Tibial nerve (tissue), 4 donors: ENCODE results near the gene C6orf52. TPM values are rescaled to one million over a fixed set of nuclear protein-coding genes. Genes with fewer than 3 reads are reported as not detected.

ENCODE experiments used
- DNase-seq, 2 donors: peaks; one replicate each; pipeline ENCODE4 v3.0.0-alpha.2; 2019; ENCODE audit warnings: low spot score in 2 of 2
- H3K27ac ChIP-seq, 4 donors: fragments of 200-600 bp; sonication (generic) in 3 of 4; one replicate each; pipeline ENCODE4 v1.5.1; 2017 to 2019; ENCODE audit warnings: mild to moderate bottlenecking in 1 of 4
- H3K27me3 ChIP-seq, 2 donors: fragments of 200-600 bp; sonication (generic) in 1 of 2; one replicate each; pipeline versions ENCODE4 v1.5.1 to v1.6.0; 2017 to 2019
- H3K36me3 ChIP-seq, 3 donors: fragments of 200-600 bp; sonication (generic); one replicate each; pipeline ENCODE4 v1.5.1; 2018 to 2019
- H3K4me1 ChIP-seq, 4 donors: fragments of 200-600 bp; sonication (generic) in 3 of 4; one replicate each; pipeline ENCODE4 v1.5.1; 2017 to 2019
- H3K4me3 ChIP-seq, 4 donors: fragments of 200-600 bp; sonication (generic) in 3 of 4; one replicate each; pipeline ENCODE4 v1.5.1; 2017 to 2019; ENCODE audit warnings: mild to moderate bottlenecking in 1 of 4, moderate library complexity in 1 of 4
- H3K9me3 ChIP-seq, 4 donors: fragments of 200-600 bp; sonication (generic) in 3 of 4; one replicate each; pipeline ENCODE4 v1.5.1; 2017 to 2019
- EP300 ChIP-seq, 2 donors: sonication (generic); formaldehyde crosslinking; IDR thresholded peaks; one replicate each; pipeline ENCODE4 v1.6.1; 2017; ENCODE audit warnings: antibody characterized with exemption in 2 of 2, mild to moderate bottlenecking in 1 of 2
- POLR2A ChIP-seq, 2 donors: fragments of 450-650 bp; IDR thresholded peaks; one replicate each; pipeline ENCODE4 v1.6.1; 2017; ENCODE audit warnings: antibody characterized with exemption in 2 of 2, mild to moderate bottlenecking in 2 of 2, moderate library complexity in 2 of 2
- WGBS, 2 donors: methylation state at CpG; one replicate each; pipeline ENCODE4 v1.1.5; 2018; 5-methylcytosine and 5-hydroxymethylcytosine counted together
- total RNA-seq, 4 donors: library from RNA; depleted of rRNA; stranded (reverse); fragments of >200 nt; gene quantifications; one replicate each; pipeline ENCODE4 v1.1.0, GENCODE V29; 2016
- TF ChIP-seq, protein P1 (sequence below), 5 experiments: fragments of 200-600 bp in 3 of 5; fragments of 450-650 bp in 2 of 5; sonication (generic) in 3 of 5; IDR thresholded peaks; one replicate each; pipeline ENCODE4 v1.5.1; 2016 to 2019; ENCODE audit warnings: antibody characterized with exemption in 5 of 5, mild to moderate bottlenecking in 3 of 5, moderate library complexity in 2 of 5

The C6orf52 gene
- total RNA-seq, 4 donors from 2014 or later: not detected

DNA sequence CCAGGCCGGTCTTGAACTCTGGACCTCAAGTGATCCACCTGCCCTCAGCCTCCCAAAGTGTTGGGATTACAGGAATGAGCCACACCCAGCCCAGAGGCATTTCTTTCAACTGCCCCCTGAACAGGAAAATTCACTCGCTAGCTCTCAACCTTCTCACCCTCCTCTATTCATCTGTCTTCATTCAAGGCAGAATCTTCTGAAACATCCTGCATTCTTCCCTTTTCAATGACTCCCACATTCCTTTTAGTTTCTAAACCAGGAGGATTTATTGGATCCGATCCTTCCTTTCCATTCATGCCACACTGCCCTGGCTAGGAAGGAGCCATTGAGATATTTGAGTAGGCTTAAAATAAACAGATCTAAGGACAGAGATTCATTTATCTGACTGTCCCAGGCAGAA lies 52.9 kb downstream of the C6orf52 start:
- no peaks in the 10 kb centered on the region for H3K4me1 ChIP-seq
- H3K27ac ChIP-seq: no peak overlapping the region
- TF ChIP-seq EP300 (IDR thresholded peaks at IDR 0.05): no peak
- TF ChIP-seq POLR2A (IDR thresholded peaks at IDR 0.05): no peak
- TF ChIP-seq, protein P1, sequence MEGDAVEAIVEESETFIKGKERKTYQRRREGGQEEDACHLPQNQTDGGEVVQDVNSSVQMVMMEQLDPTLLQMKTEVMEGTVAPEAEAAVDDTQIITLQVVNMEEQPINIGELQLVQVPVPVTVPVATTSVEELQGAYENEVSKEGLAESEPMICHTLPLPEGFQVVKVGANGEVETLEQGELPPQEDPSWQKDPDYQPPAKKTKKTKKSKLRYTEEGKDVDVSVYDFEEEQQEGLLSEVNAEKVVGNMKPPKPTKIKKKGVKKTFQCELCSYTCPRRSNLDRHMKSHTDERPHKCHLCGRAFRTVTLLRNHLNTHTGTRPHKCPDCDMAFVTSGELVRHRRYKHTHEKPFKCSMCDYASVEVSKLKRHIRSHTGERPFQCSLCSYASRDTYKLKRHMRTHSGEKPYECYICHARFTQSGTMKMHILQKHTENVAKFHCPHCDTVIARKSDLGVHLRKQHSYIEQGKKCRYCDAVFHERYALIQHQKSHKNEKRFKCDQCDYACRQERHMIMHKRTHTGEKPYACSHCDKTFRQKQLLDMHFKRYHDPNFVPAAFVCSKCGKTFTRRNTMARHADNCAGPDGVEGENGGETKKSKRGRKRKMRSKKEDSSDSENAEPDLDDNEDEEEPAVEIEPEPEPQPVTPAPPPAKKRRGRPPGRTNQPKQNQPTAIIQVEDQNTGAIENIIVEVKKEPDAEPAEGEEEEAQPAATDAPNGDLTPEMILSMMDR (IDR thresholded peaks at IDR 0.05): no peak
- 70 to 78% methylated on average over 3 of the region's 3 CpGs for WGBS, 2 donors
- H3K9me3 ChIP-seq: no peaks in the 10 kb centered on the region
- no peak overlapping the region for H3K4me3 ChIP-seq
- no peak for DNase-seq
- no peaks in the 10 kb centered on the region for H3K27me3 ChIP-seq
- H3K36me3 ChIP-seq: no peaks in the 10 kb centered on the region

DNA sequence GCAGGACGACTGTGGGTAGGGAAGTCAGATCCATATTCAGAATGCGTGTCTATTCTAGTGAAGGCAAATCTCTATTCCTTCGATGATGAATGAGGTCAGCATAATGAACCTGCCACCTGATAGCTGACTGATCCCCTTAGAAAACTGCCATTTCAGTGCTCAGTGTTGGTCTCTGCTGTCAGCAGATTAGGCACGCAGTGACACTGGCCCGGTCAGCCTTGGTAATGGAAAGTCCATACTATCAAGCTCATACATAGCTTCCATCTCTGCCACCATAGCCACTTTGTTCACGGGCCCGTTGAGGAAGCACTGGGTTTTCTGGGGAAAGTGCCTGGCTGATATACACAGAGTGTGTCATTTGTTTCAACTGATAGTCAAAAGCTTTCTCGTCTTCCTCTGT lies 54.0 kb downstream of the C6orf52 start:
- Histone ChIP-seq H3K4me1 (no peaks in the 10 kb centered on the region), H3K27me3 (no peaks in the 10 kb centered on the region), H3K36me3 (no peaks in the 10 kb centered on the region), H3K9me3 (peaks cover 0 to 4% (median 0%) of the 10 kb centered on the region in 4 donors), H3K4me3 (no peak overlapping the region), H3K27ac (no peak overlapping the region)
- WGBS, 2 donors: 92 to 94% methylated on average over 8 of the region's 8 CpGs
- no peak for DNase-seq
- TF ChIP-seq EP300 (IDR thresholded peaks at IDR 0.05) (no peak), POLR2A (IDR thresholded peaks at IDR 0.05) (no peak)
- TF ChIP-seq, protein P1 (IDR thresholded peaks at IDR 0.05): no peak

DNA sequence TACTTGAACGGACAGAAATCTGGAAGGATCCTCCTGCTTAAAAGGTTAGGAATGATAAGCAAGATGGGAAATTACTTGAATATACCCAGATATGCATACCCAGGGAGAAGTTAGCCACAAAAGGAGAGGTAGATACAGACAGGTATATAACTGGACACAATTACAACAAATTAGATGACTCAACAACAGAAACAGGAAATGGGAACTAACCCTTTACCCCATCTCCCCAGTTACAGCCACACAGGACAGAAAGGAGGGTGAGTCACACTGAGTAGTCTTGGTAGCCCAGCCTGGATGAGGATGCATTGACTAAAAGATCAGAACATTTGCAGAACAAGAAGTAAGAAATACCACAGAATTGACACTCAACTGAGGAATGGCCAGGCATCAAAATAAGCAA lies 61.2 kb downstream of the C6orf52 start:
- 81 to 88% methylated on average over 1 of the region's 1 CpG for WGBS, 2 donors
- TF ChIP-seq POLR2A (IDR thresholded peaks at IDR 0.05) (no peak), EP300 (IDR thresholded peaks at IDR 0.05) (no peak)
- TF ChIP-seq, protein P1 (IDR thresholded peaks at IDR 0.05): no peak

DNA sequence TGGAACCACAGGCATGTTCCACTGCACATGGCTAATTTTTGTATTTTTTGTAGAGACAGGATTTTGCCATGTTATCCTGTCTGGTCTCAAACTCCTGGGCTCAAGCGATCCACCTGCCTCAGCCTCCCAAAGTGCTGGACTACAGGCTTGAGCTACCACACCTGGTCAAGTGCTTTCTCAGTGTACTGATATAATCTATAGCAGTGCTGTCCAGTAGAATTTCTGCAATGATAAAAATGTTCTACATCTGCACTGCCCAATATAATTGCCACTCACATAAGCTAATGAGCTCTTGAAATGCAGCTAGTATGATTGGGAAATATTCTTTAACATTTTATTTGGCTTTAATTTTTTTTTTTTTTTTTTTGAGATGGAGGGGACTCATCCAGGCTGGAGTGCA lies 64.2 kb downstream of the C6orf52 start:
- 100% methylated on average over 1 of the region's 1 CpG for WGBS, 2 donors
- no peaks in the 10 kb centered on the region for H3K9me3 ChIP-seq
- H3K27me3 ChIP-seq: no peaks in the 10 kb centered on the region
- no peaks in the 10 kb centered on the region for H3K4me1 ChIP-seq
- no peak overlapping the region for H3K4me3 ChIP-seq
- no peaks in the 10 kb centered on the region for H3K36me3 ChIP-seq
- no peak for DNase-seq
- TF ChIP-seq, protein P1 (IDR thresholded peaks at IDR 0.05): no peak
- no peak for TF ChIP-seq POLR2A (IDR thresholded peaks at IDR 0.05)
- no peak for TF ChIP-seq EP300 (IDR thresholded peaks at IDR 0.05)
- no peak overlapping the region for H3K27ac ChIP-seq

More for the DNA sequence above, 61.2 kb downstream of the C6orf52 start:
- Histone ChIP-seq H3K36me3 (no peaks in the 10 kb centered on the region), H3K9me3 (peaks cover 0 to 4% (median 0%) of the 10 kb centered on the region in 4 donors), H3K4me3 (no peak overlapping the region), H3K27ac (no peak overlapping the region), H3K4me1 (no peaks in the 10 kb centered on the region), H3K27me3 (no peaks in the 10 kb centered on the region)
- DNase-seq: no peak

DNA sequence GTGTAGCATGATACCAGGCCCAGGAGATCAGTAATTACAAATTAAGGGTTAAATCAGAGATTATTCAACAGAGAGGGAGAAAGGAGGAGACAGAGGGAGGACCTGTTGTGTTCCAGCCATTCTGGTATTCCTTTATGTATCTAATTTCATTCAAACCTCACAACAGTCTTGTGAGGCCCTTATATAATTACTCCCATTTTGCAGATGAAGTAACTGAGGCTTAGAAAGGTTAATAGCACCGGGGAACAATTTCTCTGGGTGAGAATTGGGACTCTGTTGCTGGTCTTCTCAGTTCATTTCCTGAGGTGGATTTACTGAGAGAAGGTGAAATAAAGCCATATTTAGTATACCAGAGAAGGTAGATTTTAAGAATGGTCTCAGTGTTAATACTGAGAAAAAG lies 66.6 kb downstream of the C6orf52 start:
- Histone ChIP-seq H3K27ac (no peak overlapping the region), H3K9me3 (no peaks in the 10 kb centered on the region)
- WGBS, 2 donors: 89 to 97% methylated on average over 1 of the region's 1 CpG

More for the DNA sequence above, 66.6 kb downstream of the C6orf52 start:
- Histone ChIP-seq H3K36me3 (no peaks in the 10 kb centered on the region), H3K27me3 (no peaks in the 10 kb centered on the region), H3K4me1 (no peaks in the 10 kb centered on the region), H3K4me3 (no peak overlapping the region)
- TF ChIP-seq, protein P1 (IDR thresholded peaks at IDR 0.05): no peak
- TF ChIP-seq POLR2A (IDR thresholded peaks at IDR 0.05): no peak
- no peak for TF ChIP-seq EP300 (IDR thresholded peaks at IDR 0.05)
- no peak for DNase-seq
